HEK293 (cell line): Measurements from ENCODE around the gene TRAF3.
A peak's percentile ranks its signal among the peaks of the same experiment; 100 is the strongest.

Experiments used
- CTCF ChIA-PET: fragments of 350-600 bp; formaldehyde crosslinking; extraction: SDS; loops from one replicate; lab custom pipeline; 2021; ENCODE audit warnings: antibody characterized with exemption; lab: Yijun Ruan, JAX
- POLR2A ChIA-PET: fragments of 300-600 bp; formaldehyde crosslinking; extraction: SDS; loops from one replicate; lab custom pipeline; 2020; ENCODE audit warnings: antibody characterized with exemption, inconsistent platforms; lab: Yijun Ruan, JAX
- H3K27ac ChIP-seq: fragments of 200-500 bp; sonication (Bioruptor generic); 2 replicates; pipeline ENCODE4 v1.5.1; 2014; ENCODE audit warnings: low read depth, low read length, control low read depth, inconsistent platforms; ENCODE audit errors: extremely low read depth
- H3K36me3 ChIP-seq, 2 experiments: fragments of 200-500 bp in 1 of 2; sonication (Bioruptor generic) in 1 of 2; 1 replicate in 1 of 2; 2 replicates in 1 of 2; pipeline ENCODE4 v1.5.1; 2014 to 2017; ENCODE audit warnings: inconsistent platforms in 2 of 2, low read length in 2 of 2; ENCODE audit not compliant: control insufficient read depth in 2 of 2, insufficient read depth in 1 of 2
- H3K4me1 ChIP-seq: fragments of 200-500 bp; sonication (Bioruptor generic); 2 replicates; pipeline ENCODE4 v1.5.1; 2014; ENCODE audit warnings: mild to moderate bottlenecking, low read length, inconsistent platforms; ENCODE audit not compliant: control insufficient read depth, insufficient read depth
- H3K4me3 ChIP-seq: 2 replicates; pipeline ENCODE4 v1.5.1; 2011; ENCODE audit warnings: low read depth, mild to moderate bottlenecking, control low read depth, low read length, moderate library complexity
- H3K9me3 ChIP-seq: fragments of 200-500 bp; sonication (Bioruptor generic); 2 replicates; pipeline ENCODE4 v1.5.1; 2014; ENCODE audit warnings: low read depth, low read length, inconsistent platforms; ENCODE audit not compliant: control insufficient read depth, insufficient read depth
- GFI1B ChIP-seq: fragments of 450-650 bp; formaldehyde crosslinking; IDR thresholded peaks from 2 replicates; pipeline ENCODE4 v1.5.1; 2016; ENCODE audit warnings: missing biosample characterization, missing genetic modification characterization
- SALL2 ChIP-seq: fragments of 450-650 bp; formaldehyde crosslinking; IDR thresholded peaks from 2 replicates; pipeline ENCODE4 v1.5.0; 2017; ENCODE audit warnings: missing biosample characterization, mild to moderate bottlenecking, missing genetic modification characterization, borderline replicate concordance
- SP7 ChIP-seq: fragments of 450-650 bp; formaldehyde crosslinking; IDR thresholded peaks from 2 replicates; pipeline ENCODE4 v1.5.1; 2016; ENCODE audit warnings: missing biosample characterization, missing genetic modification characterization
- WT1 ChIP-seq: fragments of 450-650 bp; formaldehyde crosslinking; IDR thresholded peaks from 2 replicates; pipeline ENCODE4 v1.5.1; 2016; ENCODE audit warnings: missing biosample characterization, missing genetic modification characterization
- ZBTB17 ChIP-seq: fragments of 450-650 bp; formaldehyde crosslinking; IDR thresholded peaks from 2 replicates; pipeline ENCODE4 v1.5.1; 2016; ENCODE audit warnings: missing biosample characterization, missing genetic modification characterization
- ZBTB7A ChIP-seq: fragments of 450-650 bp; formaldehyde crosslinking; IDR thresholded peaks from 2 replicates; pipeline ENCODE4 v1.5.1; 2016; ENCODE audit warnings: low read depth, missing biosample characterization, missing genetic modification characterization
- ZEB2 ChIP-seq: fragments of 450-650 bp; formaldehyde crosslinking; IDR thresholded peaks from 2 replicates; pipeline ENCODE4 v1.5.1; 2016; ENCODE audit warnings: missing biosample characterization, missing genetic modification characterization
- ZNF121 ChIP-seq: fragments of 450-650 bp; formaldehyde crosslinking; IDR thresholded peaks from 2 replicates; pipeline ENCODE4 v1.5.1; 2016; ENCODE audit warnings: missing biosample characterization, missing genetic modification characterization
- ZNF324 ChIP-seq: fragments of 450-650 bp; formaldehyde crosslinking; IDR thresholded peaks from 2 replicates; pipeline ENCODE4 v1.5.1; 2016; ENCODE audit warnings: missing biosample characterization, missing genetic modification characterization
- ZNF529 ChIP-seq: fragments of 450-650 bp; formaldehyde crosslinking; IDR thresholded peaks from 2 replicates; pipeline ENCODE4 v1.5.1; 2017; ENCODE audit warnings: missing genetic modification characterization, missing biosample characterization; ENCODE audit not compliant: insufficient replicate concordance
- ZNF555 ChIP-seq: fragments of 450-650 bp; formaldehyde crosslinking; conservative IDR thresholded peaks from 2 replicates; pipeline ENCODE4 v1.5.1; 2017; ENCODE audit warnings: missing biosample characterization, mild to moderate bottlenecking, missing genetic modification characterization, inconsistent platforms
- ZNF558 ChIP-seq: fragments of 450-650 bp; formaldehyde crosslinking; IDR thresholded peaks from 2 replicates; pipeline ENCODE4 v1.5.1; 2016; ENCODE audit warnings: missing biosample characterization, missing genetic modification characterization
- ZNF596 ChIP-seq: fragments of 450-650 bp; IDR thresholded peaks from 2 replicates; pipeline ENCODE4 v1.5.0; 2018; ENCODE audit warnings: missing biosample characterization, mild to moderate bottlenecking, missing genetic modification characterization, moderate library complexity
- ZNF701 ChIP-seq: fragments of 450-650 bp; formaldehyde crosslinking; IDR thresholded peaks from 2 replicates; pipeline ENCODE4 v1.5.1; 2016; ENCODE audit warnings: missing biosample characterization, missing genetic modification characterization
- TF ChIP-seq, protein P1 (sequence below): fragments of 450-650 bp; formaldehyde crosslinking; IDR thresholded peaks from 2 replicates; pipeline ENCODE4 v1.5.1; 2017; ENCODE audit warnings: missing biosample characterization, missing genetic modification characterization
- TF ChIP-seq, protein P2 (sequence below): fragments of 450-650 bp; formaldehyde crosslinking; IDR thresholded peaks from 2 replicates; pipeline ENCODE4 v1.5.1; 2016; ENCODE audit warnings: missing biosample characterization, missing genetic modification characterization
- TF ChIP-seq, protein P3 (sequence below): fragments of 450-650 bp; formaldehyde crosslinking; IDR thresholded peaks from 2 replicates; pipeline ENCODE4 v1.5.1; 2016; ENCODE audit warnings: missing biosample characterization, missing genetic modification characterization
- TF ChIP-seq, protein P4 (sequence below): fragments of 450-650 bp; formaldehyde crosslinking; IDR thresholded peaks from 2 replicates; pipeline ENCODE4 v1.5.1; 2016; ENCODE audit warnings: missing biosample characterization, missing genetic modification characterization
- TF ChIP-seq, protein P5 (sequence below): fragments of 450-650 bp; formaldehyde crosslinking; IDR thresholded peaks from 2 replicates; pipeline ENCODE4 v1.5.1; 2016; ENCODE audit warnings: missing biosample characterization, missing genetic modification characterization

The TRAF3 gene

DNA sequence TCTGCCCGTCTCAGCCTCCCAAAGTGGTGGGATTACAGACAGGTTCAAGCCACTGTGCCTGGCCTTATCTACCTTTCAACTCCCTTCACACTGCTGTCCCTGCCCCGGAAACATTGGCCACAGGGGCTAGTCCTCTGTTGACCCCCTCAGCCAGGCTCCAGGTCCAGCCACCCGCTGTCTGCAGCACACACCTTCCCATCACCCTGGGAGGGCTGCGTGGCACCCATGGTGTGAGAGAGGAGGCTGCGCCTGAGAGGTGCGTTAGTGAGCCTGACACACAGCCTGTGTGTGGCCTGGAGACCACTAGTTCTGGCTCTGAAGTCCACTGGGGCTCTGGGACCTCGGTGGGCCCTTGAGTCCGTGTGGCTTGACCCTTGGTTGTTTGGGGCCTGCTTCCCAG is 28.4 kb upstream of the TRAF3 start:
- POLR2A ChIA-PET, result no interaction called here
- H3K36me3 ChIP-seq, result no peaks in the 10 kb centered on the region; a peak in 1 of 3 replicates
- CTCF ChIA-PET, result no interaction called here
- H3K4me1 ChIP-seq, result no peaks in the 10 kb centered on the region
- no peak overlapping the region for H3K4me3 ChIP-seq
- TF ChIP-seq, protein P1, sequence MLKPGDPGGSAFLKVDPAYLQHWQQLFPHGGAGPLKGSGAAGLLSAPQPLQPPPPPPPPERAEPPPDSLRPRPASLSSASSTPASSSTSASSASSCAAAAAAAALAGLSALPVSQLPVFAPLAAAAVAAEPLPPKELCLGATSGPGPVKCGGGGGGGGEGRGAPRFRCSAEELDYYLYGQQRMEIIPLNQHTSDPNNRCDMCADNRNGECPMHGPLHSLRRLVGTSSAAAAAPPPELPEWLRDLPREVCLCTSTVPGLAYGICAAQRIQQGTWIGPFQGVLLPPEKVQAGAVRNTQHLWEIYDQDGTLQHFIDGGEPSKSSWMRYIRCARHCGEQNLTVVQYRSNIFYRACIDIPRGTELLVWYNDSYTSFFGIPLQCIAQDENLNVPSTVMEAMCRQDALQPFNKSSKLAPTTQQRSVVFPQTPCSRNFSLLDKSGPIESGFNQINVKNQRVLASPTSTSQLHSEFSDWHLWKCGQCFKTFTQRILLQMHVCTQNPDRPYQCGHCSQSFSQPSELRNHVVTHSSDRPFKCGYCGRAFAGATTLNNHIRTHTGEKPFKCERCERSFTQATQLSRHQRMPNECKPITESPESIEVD, result no peak
- TF ChIP-seq ZNF596 (tag by site-specific recombination) (no peak), ZNF121 (tag by site-specific recombination) (0 out of 2 replicates have a peak, but pooled peaks have one; percentile 6)
- TF ChIP-seq, protein P2, sequence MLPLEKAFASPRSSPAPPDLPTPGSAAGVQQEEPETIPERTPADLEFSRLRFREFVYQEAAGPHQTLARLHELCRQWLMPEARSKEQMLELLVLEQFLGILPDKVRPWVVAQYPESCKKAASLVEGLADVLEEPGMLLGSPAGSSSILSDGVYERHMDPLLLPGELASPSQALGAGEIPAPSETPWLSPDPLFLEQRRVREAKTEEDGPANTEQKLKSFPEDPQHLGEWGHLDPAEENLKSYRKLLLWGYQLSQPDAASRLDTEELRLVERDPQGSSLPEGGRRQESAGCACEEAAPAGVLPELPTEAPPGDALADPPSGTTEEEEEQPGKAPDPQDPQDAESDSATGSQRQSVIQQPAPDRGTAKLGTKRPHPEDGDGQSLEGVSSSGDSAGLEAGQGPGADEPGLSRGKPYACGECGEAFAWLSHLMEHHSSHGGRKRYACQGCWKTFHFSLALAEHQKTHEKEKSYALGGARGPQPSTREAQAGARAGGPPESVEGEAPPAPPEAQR, result no peak
- H3K27ac ChIP-seq, result no peak overlapping the region
- H3K9me3 ChIP-seq, result no peaks in the 10 kb centered on the region

DNA sequence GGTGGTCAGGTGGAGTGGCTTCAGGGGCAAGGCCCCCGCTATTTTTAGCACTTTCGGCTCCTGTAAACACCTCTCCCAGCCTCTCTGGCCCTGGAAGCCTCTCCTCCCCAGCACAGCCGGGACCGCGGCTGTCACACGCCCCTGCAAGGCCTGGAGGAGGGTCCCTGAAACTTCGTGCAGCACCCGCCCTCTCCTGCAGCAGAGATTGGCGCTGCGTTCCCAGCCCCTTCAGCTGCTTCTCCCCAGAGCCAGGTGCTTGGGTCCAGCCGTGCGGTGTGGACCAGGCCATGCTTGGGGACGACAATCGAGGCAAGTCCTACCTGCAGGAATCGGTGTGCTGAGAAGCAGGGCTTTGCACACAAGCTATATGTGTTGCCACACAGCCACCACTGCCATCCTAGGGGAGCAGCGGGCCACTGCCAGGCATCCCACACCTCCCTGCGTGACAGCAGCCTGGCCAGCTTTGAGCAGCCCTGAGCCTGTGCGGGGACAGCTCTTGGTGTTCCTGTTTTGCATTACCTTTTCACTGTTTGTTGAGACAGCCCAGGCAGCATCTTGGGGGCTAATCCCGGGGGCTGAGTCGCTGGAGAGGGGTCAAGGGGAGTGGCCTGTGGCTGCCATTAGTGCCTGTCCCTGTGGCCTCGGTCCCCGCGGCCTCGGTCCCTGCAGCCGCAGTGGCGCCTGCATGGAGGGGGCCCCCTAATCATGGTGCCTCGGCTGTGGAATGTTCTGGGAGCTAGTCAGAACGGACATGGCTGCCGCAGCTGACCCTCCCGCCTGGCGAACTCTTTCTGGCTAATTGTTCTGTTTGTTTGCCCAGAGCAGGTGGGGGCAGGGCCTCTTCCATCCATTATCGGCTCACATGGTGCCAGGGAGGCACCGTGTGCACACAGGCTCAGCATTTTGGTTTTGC is 27.6 kb upstream of the TRAF3 start:
- POLR2A ChIA-PET, result no interaction called here
- TF ChIP-seq ZEB2, result no peak
- TF ChIP-seq ZBTB7A (tag by site-specific recombination), result no peak
- no peak for TF ChIP-seq SP7 (tag by site-specific recombination)
- no peak for TF ChIP-seq SALL2 (tag by site-specific recombination)
- no peak for TF ChIP-seq ZNF324 (tag by site-specific recombination)
- TF ChIP-seq WT1 (tag by site-specific recombination), result no peak
- no peak for TF ChIP-seq GFI1B (tag by site-specific recombination)
- TF ChIP-seq ZNF558, result no peak
- TF ChIP-seq, protein P3, sequence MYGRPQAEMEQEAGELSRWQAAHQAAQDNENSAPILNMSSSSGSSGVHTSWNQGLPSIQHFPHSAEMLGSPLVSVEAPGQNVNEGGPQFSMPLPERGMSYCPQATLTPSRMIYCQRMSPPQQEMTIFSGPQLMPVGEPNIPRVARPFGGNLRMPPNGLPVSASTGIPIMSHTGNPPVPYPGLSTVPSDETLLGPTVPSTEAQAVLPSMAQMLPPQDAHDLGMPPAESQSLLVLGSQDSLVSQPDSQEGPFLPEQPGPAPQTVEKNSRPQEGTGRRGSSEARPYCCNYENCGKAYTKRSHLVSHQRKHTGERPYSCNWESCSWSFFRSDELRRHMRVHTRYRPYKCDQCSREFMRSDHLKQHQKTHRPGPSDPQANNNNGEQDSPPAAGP (tag by site-specific recombination), result no peak
- no peak for TF ChIP-seq ZBTB17 (tag by site-specific recombination)
- TF ChIP-seq, protein P4, sequence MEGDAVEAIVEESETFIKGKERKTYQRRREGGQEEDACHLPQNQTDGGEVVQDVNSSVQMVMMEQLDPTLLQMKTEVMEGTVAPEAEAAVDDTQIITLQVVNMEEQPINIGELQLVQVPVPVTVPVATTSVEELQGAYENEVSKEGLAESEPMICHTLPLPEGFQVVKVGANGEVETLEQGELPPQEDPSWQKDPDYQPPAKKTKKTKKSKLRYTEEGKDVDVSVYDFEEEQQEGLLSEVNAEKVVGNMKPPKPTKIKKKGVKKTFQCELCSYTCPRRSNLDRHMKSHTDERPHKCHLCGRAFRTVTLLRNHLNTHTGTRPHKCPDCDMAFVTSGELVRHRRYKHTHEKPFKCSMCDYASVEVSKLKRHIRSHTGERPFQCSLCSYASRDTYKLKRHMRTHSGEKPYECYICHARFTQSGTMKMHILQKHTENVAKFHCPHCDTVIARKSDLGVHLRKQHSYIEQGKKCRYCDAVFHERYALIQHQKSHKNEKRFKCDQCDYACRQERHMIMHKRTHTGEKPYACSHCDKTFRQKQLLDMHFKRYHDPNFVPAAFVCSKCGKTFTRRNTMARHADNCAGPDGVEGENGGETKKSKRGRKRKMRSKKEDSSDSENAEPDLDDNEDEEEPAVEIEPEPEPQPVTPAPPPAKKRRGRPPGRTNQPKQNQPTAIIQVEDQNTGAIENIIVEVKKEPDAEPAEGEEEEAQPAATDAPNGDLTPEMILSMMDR (tag by site-specific recombination), result no peak
- TF ChIP-seq ZNF701 (tag by site-specific recombination), result no peak
- TF ChIP-seq, protein P5, sequence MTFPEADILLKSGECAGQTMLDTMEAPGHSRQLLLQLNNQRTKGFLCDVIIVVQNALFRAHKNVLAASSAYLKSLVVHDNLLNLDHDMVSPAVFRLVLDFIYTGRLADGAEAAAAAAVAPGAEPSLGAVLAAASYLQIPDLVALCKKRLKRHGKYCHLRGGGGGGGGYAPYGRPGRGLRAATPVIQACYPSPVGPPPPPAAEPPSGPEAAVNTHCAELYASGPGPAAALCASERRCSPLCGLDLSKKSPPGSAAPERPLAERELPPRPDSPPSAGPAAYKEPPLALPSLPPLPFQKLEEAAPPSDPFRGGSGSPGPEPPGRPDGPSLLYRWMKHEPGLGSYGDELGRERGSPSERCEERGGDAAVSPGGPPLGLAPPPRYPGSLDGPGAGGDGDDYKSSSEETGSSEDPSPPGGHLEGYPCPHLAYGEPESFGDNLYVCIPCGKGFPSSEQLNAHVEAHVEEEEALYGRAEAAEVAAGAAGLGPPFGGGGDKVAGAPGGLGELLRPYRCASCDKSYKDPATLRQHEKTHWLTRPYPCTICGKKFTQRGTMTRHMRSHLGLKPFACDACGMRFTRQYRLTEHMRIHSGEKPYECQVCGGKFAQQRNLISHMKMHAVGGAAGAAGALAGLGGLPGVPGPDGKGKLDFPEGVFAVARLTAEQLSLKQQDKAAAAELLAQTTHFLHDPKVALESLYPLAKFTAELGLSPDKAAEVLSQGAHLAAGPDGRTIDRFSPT (tag by site-specific recombination), result no peak
- no peak for TF ChIP-seq ZNF555 (tag by site-specific recombination)
- TF ChIP-seq ZNF529 (tag by site-specific recombination), result no peak
- CTCF ChIA-PET, result no interaction called here
- no peaks in the 10 kb centered on the region; a peak in 1 of 3 replicates for H3K36me3 ChIP-seq
- H3K9me3 ChIP-seq, result no peaks in the 10 kb centered on the region
- no peak overlapping the region for H3K27ac ChIP-seq
- H3K4me3 ChIP-seq, result no peak overlapping the region
- H3K4me1 ChIP-seq, result no peaks in the 10 kb centered on the region
